Measurements from ENCODE around the gene ZNF700. TPM values are rescaled to one million over a fixed set of nuclear protein-coding genes. Genes with fewer than 3 reads are reported as not detected.
A peak's percentile ranks its signal among the peaks of the same experiment; 100 is the strongest.
"Not testable (repeated sequence)": the region's sequence is repeated elsewhere in the genome, so short reads cannot be mapped to it uniquely, and the experiment has no call there.

Gene ZNF700
- total RNA-seq, result 10 to 100 TPM; 31.5 to 37.8 (median 34.7) TPM

- peaks cover 0 to 5% (median 0%) of the 10 kb centered on the region in 3 donors for H3K36me3 ChIP-seq
- H3K4me3 ChIP-seq, result peak within 1 kb of the TSS; percentile 70 to 99 (median 94)
- TF ChIP-seq CTCF (IDR thresholded peaks at IDR 0.05) (no peak), POLR2A (IDR thresholded peaks at IDR 0.05) (peak; percentile 76 to 78)
- no peaks in the 10 kb centered on the region for H3K27me3 ChIP-seq
- H3K4me1 ChIP-seq, result peaks cover 0 to 22% (median 5%) of the 10 kb centered on the region in 4 donors
- H3K27ac ChIP-seq, result peak within 1 kb of the TSS; percentile 95 to 99 (median 97)
- peak; percentile 94 to 99 (median 98) for DNase-seq
- H3K9me3 ChIP-seq, result no peaks in the 10 kb centered on the region
These were observed at the start of gene ZNF700 for GRCh38 chr19:11924886-11925650. Gene ZNF700, plus strand, starts transcription at chr19:11925107. Its CDS starts 104 bp downstream, at chr19:11925211.

- not testable (repeated sequence) for H3K36me3 ChIP-seq, H3K9me3 ChIP-seq, H3K27me3 ChIP-seq, H3K4me1 ChIP-seq, H3K27ac ChIP-seq, H3K4me3 ChIP-seq
- DNase-seq, result peak in 1 of 3 donors; percentile 62
- TF ChIP-seq CTCF (IDR thresholded peaks at IDR 0.05), result peak in 4 of 6 experiments; percentile 12 to 30 (median 22)
These were observed 45.1 kb upstream of the ZNF700 start for GRCh38 chr19:11879687-11880266.

- Histone ChIP-seq H3K36me3 (no peaks in the 10 kb centered on the region), H3K27ac (no peak overlapping the region), H3K9me3 (peaks cover 0 to 5% (median 0%) of the 10 kb centered on the region in 4 donors), H3K27me3 (no peaks in the 10 kb centered on the region), H3K4me1 (peaks cover 0 to 4% (median 0%) of the 10 kb centered on the region in 4 donors), H3K4me3 (no peak overlapping the region)
- TF ChIP-seq POLR2A (IDR thresholded peaks at IDR 0.05) (no peak), CTCF (IDR thresholded peaks at IDR 0.05) (no peak)
- DNase-seq, result no peak
These were observed 44.3 kb upstream of the ZNF700 start for GRCh38 chr19:11880598-11880997.

- H3K27me3 ChIP-seq, result no peaks in the 10 kb centered on the region
- peak; percentile 51 to 84 (median 59) for DNase-seq
These were observed 43.6 kb upstream of the ZNF700 start for GRCh38 chr19:11881151-11881800.

More at GRCh38 chr19:11881151-11881800, 43.6 kb upstream of the ZNF700 start:
- no peak overlapping the region for H3K27ac ChIP-seq
- no peak overlapping the region for H3K4me3 ChIP-seq
- peaks cover 0 to 4% (median 0%) of the 10 kb centered on the region in 4 donors for H3K4me1 ChIP-seq
- peaks cover 0 to 5% (median 0%) of the 10 kb centered on the region in 4 donors for H3K9me3 ChIP-seq
- peak in 5 of 6 experiments; percentile 50 to 78 (median 77) for TF ChIP-seq CTCF (IDR thresholded peaks at IDR 0.05)
- no peak for TF ChIP-seq POLR2A (IDR thresholded peaks at IDR 0.05)
- no peaks in the 10 kb centered on the region for H3K36me3 ChIP-seq

All from Peyer's patch (tissue), 4 donors.